ENCODE measurements around the gene PKD1L1. TPM values are rescaled to one million over a fixed set of nuclear protein-coding genes. Genes with fewer than 3 reads are reported as not detected.

Gene PKD1L1
- total RNA-seq, 4 donors from 2014 or later, result 0.44 to 8.4 (median 0.82) TPM

DNA sequence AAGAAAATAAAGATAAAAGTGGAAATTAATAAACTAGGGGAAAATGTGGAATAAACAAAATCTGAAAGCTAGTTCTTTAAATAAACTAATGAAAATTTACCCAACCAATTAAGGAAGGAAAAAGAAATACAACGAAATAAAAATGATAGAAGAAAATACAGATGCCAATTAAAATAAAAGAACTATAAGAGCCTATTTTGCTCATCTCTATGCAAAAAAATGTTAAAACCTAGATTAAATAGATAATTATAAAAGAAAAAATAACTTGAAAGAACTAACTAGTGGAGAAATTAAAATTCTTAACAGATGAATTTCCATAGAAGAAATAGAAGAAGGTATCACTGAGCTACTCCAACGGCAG, 32.7 kb downstream of the PKD1L1 start:
- Histone ChIP-seq H3K36me3 (no peaks in the 10 kb centered on the region), H3K9me3 (no peaks in the 10 kb centered on the region), H3K4me3 (no peak overlapping the region), H3K27ac (no peak overlapping the region), H3K27me3 (no peaks in the 10 kb centered on the region), H3K4me1 (no peaks in the 10 kb centered on the region)
- 81 to 84% methylated on average over 2 of the region's 2 CpGs for WGBS, 2 donors
- TF ChIP-seq EP300 (IDR thresholded peaks at IDR 0.05) (no peak), POLR2A (IDR thresholded peaks at IDR 0.05) (no peak)
- TF ChIP-seq, protein P1, sequence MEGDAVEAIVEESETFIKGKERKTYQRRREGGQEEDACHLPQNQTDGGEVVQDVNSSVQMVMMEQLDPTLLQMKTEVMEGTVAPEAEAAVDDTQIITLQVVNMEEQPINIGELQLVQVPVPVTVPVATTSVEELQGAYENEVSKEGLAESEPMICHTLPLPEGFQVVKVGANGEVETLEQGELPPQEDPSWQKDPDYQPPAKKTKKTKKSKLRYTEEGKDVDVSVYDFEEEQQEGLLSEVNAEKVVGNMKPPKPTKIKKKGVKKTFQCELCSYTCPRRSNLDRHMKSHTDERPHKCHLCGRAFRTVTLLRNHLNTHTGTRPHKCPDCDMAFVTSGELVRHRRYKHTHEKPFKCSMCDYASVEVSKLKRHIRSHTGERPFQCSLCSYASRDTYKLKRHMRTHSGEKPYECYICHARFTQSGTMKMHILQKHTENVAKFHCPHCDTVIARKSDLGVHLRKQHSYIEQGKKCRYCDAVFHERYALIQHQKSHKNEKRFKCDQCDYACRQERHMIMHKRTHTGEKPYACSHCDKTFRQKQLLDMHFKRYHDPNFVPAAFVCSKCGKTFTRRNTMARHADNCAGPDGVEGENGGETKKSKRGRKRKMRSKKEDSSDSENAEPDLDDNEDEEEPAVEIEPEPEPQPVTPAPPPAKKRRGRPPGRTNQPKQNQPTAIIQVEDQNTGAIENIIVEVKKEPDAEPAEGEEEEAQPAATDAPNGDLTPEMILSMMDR (IDR thresholded peaks at IDR 0.05), result no peak
- DNase-seq (ENCODE audit: low spot score in 2 of 2), result no peak

DNA sequence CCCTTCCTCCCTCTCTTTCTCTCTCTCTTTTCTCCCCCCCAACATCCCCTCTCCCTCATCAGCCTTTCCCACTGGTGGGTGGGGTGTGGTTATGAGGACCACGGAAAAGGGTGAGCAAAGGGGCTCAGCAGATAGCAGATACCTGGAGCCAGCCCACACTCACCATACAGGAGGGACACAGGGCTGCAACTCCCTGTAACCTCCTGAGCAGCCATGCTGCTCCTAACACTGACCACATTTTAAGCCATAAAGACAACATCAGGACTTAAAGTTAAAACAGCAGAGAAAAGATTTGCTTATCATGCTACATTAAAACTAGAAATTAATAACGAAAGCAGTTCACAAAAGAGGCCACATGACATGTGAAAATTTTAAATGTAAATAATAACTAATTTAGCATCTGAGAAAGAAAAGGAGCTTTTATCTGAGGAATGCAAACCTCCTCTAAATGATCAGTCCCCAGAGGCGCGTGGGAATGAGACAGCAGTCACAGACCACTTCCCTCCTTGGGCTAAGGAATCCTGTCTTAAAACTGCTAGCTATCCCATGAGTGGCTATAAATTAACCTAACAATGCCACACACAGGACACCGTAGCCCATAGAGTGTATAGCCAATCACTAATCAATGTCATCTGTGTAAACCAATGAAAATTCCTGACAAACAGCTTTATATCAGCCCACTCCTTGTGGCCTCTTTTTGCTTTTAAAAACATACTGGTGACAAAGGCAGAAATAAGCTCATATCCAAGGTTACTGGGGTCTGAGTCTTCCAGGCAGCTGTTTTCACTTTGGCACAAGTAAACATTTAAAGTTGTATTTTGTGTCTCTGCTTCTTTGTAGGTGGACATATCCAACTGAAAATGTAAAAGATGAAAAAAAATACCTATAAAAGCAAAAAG, 33.3 kb downstream of the PKD1L1 start:
- no peaks in the 10 kb centered on the region for H3K4me1 ChIP-seq
- no peaks in the 10 kb centered on the region for H3K9me3 ChIP-seq
- H3K4me3 ChIP-seq, result no peak overlapping the region
- no peak overlapping the region for H3K27ac ChIP-seq
- no peak for TF ChIP-seq EP300 (IDR thresholded peaks at IDR 0.05)
- H3K27me3 ChIP-seq, result no peaks in the 10 kb centered on the region
- WGBS, 2 donors, result 49 to 52% methylated on average over 5 of the region's 5 CpGs
- H3K36me3 ChIP-seq, result no peaks in the 10 kb centered on the region
- DNase-seq (ENCODE audit: low spot score in 2 of 2), result no peak

DNA sequence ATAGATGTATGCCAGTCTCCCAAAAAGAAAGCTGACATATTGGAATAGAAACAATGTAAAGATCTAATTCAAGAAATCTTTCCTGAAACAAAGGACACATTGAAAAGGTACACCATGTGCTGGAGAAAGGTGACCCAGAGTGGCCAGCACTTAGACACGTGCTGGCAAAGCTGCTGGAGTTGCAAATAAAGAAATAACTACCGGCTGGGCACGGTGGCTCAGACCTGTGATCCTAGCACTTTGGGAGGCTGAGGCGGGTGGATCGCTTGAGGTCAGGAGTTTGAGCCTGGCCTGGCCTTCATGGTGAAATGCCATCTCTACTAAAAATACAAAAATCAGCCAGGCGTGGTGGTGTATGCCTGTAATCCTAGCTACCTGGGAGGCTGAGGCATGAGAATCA, 35.9 kb downstream of the PKD1L1 start:
- Histone ChIP-seq H3K27me3 (no peaks in the 10 kb centered on the region), H3K4me1 (no peaks in the 10 kb centered on the region), H3K36me3 (no peaks in the 10 kb centered on the region), H3K9me3 (no peaks in the 10 kb centered on the region), H3K27ac (no peak overlapping the region), H3K4me3 (no peak overlapping the region)
- no peak for DNase-seq (ENCODE audit: low spot score in 2 of 2)
- no peak for TF ChIP-seq EP300 (IDR thresholded peaks at IDR 0.05)
- no peak for TF ChIP-seq POLR2A (IDR thresholded peaks at IDR 0.05)
- TF ChIP-seq, protein P1 (IDR thresholded peaks at IDR 0.05), result no peak
- WGBS, 2 donors, result 88 to 93% methylated on average over 6 of the region's 6 CpGs

- Histone ChIP-seq H3K4me1 (no peaks in the 10 kb centered on the region), H3K36me3 (no peaks in the 10 kb centered on the region), H3K9me3 (no peaks in the 10 kb centered on the region), H3K27me3 (no peaks in the 10 kb centered on the region), H3K4me3 (no peak overlapping the region), H3K27ac (no peak overlapping the region)
- WGBS, 2 donors, result 54 to 87% methylated on average over 1 of the region's 1 CpG
- no peak for TF ChIP-seq POLR2A (IDR thresholded peaks at IDR 0.05)
- TF ChIP-seq, protein P1 (IDR thresholded peaks at IDR 0.05), result no peak
- no peak for TF ChIP-seq EP300 (IDR thresholded peaks at IDR 0.05)
- DNase-seq (ENCODE audit: low spot score in 2 of 2), result no peak
Measured at GRCh38 chr7:47908720-47909119, 39.5 kb downstream of the PKD1L1 start.

GRCh38 chr7:47907981-47908616, 40.2 kb downstream of the PKD1L1 start:
- no peak overlapping the region for H3K4me3 ChIP-seq
- H3K27me3 ChIP-seq, result no peaks in the 10 kb centered on the region
- WGBS, 2 donors, result 90 to 93% methylated on average over 9 of the region's 9 CpGs
- DNase-seq (ENCODE audit: low spot score in 2 of 2), result no peak
- H3K27ac ChIP-seq, result no peak overlapping the region
- TF ChIP-seq POLR2A (IDR thresholded peaks at IDR 0.05), result no peak
- TF ChIP-seq EP300 (IDR thresholded peaks at IDR 0.05), result no peak
- TF ChIP-seq, protein P1 (IDR thresholded peaks at IDR 0.05), result no peak
- H3K36me3 ChIP-seq, result no peaks in the 10 kb centered on the region
- H3K9me3 ChIP-seq, result no peaks in the 10 kb centered on the region
- H3K4me1 ChIP-seq, result no peaks in the 10 kb centered on the region
